ENCODE data around the gene HHATL. TPM values are rescaled to one million over a fixed set of nuclear protein-coding genes. Genes with fewer than 3 reads are reported as not detected.

The HHATL gene
- total and polyA plus RNA-seq, 10 of the 15 experiments (the other 5 are each of a cell fraction or from before 2014, with no cell fraction given), result not detected

DNA sequence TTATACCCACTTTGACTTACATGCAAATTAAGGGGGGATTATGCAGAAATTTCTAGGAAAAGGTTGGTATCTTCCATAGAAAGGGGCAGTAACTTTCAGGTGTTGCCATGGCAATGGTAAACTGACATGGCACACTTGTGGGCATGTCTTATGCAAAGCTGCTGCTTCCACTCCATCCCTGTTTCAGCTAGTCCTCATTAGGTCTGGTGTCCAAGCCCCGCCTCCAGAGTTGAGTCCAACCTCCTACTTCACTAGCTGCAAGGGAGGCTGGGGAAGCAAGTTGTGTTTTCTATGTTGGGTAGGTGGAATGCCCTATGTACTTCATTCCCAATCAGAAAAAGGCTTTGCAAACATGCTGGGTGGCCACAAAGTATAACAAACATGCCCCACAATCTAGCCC lies 31.9 kb downstream of the HHATL start (continued):
- TF ChIP-seq, protein P1, sequence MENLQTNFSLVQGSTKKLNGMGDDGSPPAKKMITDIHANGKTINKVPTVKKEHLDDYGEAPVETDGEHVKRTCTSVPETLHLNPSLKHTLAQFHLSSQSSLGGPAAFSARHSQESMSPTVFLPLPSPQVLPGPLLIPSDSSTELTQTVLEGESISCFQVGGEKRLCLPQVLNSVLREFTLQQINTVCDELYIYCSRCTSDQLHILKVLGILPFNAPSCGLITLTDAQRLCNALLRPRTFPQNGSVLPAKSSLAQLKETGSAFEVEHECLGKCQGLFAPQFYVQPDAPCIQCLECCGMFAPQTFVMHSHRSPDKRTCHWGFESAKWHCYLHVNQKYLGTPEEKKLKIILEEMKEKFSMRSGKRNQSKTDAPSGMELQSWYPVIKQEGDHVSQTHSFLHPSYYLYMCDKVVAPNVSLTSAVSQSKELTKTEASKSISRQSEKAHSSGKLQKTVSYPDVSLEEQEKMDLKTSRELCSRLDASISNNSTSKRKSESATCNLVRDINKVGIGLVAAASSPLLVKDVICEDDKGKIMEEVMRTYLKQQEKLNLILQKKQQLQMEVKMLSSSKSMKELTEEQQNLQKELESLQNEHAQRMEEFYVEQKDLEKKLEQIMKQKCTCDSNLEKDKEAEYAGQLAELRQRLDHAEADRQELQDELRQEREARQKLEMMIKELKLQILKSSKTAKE (IDR thresholded peaks at IDR 0.05; ENCODE audit: low read depth, poor library complexity, severe bottlenecking), result no peak
- no peak for TF ChIP-seq ATF7 (IDR thresholded peaks at IDR 0.05; ENCODE audit: low read depth)
- no peak for TF ChIP-seq KDM1A (IDR thresholded peaks at IDR 0.05; ENCODE audit: borderline replicate concordance)
- TF ChIP-seq ZNF622 (IDR thresholded peaks at IDR 0.05), result no peak
- TF ChIP-seq, protein P2, sequence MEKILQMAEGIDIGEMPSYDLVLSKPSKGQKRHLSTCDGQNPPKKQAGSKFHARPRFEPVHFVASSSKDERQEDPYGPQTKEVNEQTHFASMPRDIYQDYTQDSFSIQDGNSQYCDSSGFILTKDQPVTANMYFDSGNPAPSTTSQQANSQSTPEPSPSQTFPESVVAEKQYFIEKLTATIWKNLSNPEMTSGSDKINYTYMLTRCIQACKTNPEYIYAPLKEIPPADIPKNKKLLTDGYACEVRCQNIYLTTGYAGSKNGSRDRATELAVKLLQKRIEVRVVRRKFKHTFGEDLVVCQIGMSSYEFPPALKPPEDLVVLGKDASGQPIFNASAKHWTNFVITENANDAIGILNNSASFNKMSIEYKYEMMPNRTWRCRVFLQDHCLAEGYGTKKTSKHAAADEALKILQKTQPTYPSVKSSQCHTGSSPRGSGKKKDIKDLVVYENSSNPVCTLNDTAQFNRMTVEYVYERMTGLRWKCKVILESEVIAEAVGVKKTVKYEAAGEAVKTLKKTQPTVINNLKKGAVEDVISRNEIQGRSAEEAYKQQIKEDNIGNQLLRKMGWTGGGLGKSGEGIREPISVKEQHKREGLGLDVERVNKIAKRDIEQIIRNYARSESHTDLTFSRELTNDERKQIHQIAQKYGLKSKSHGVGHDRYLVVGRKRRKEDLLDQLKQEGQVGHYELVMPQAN (conservative IDR thresholded peaks at IDR 0.05), result no peak

DNA sequence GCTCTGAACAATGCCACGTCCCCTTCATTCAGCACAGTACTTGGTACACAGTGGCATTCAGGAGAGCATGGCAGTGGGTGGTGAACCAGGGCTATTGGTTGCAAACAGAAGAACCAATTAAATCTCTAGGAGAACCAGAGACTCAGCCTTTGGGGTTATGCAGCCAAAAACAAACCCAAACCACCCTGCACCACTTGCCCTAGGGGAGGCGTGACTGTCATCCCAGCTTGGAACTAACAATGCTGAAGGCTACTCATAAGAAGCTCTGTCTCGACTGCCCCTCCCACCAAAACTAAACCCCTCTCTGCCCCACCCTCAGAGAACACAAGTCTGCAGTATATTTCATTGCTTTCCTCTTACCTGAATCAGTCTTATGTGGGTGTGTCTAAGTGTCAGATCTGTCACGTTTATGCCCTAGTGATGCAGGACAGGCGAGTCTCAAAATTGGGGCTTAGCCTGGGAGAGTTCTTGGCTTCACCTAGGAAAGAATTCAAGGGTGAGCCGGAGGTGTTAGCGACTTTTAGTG lies 32.5 kb downstream of the HHATL start:
- no peak overlapping the region for H3K27ac ChIP-seq (ENCODE audit: control insufficient read depth, insufficient read depth)
- no peak overlapping the region for H3K4me2 ChIP-seq (ENCODE audit: control insufficient read depth, insufficient read depth)
- H3K36me3 ChIP-seq (ENCODE audit: control insufficient read depth in 2 of 2, insufficient read depth in 2 of 2, low read length in 1 of 2), result no peaks in the 10 kb centered on the region
- H3K4me1 ChIP-seq (ENCODE audit: control insufficient read depth, insufficient read depth, low read length), result no peaks in the 10 kb centered on the region
- no peaks in the 10 kb centered on the region for H3K79me2 ChIP-seq (ENCODE audit: control insufficient read depth, insufficient read depth, low read length)
- BruUV-seq (replicated peaks), result no TSS peak
- H3K9ac ChIP-seq (ENCODE audit: control insufficient read depth, insufficient read depth, low read length), result no peak overlapping the region
- CTCF ChIA-PET, result no interaction called here
- RAD21 ChIA-PET (ENCODE audit: unreplicated experiment), result no interaction called here
- H3K4me3 ChIP-seq, result no peak overlapping the region
- no peaks in the 10 kb centered on the region; the same call in 2 of the 3 replicates for H3K9me3 ChIP-seq (replicated peaks; ENCODE audit: control insufficient read depth, insufficient read depth, low read length)
- no peaks in the 10 kb centered on the region for H3K27me3 ChIP-seq (replicated peaks in 1 of 2; ENCODE audit: control insufficient read depth in 2 of 2, insufficient read depth in 2 of 2, low read length in 1 of 2)
- no peak for FAIRE-seq
- POLR2A ChIA-PET, result no interaction called here
- in situ Hi-C loops (cut with MboI), result no loop called here
- no peaks in the 10 kb centered on the region for H4K20me1 ChIP-seq (ENCODE audit: control insufficient read depth, insufficient read depth)
- DNase-seq (ENCODE audit: low read depth, low spot score), result no peak
- H2AFZ ChIP-seq (ENCODE audit: control insufficient read depth, low read depth, low read length), result no peak overlapping the region
- intact Hi-C loops (cut with micrococcal nuclease; ENCODE audit: unreplicated experiment), result no loop called here
- SMC1A ChIA-PET (ENCODE audit: uncharacterized antibody, unreplicated experiment), result no interaction called here
- no peak for ATAC-seq
- 39% methylated on average over 7 of the region's 7 CpGs for WGBS (ENCODE audit: insufficient coverage, insufficient replicate concordance, low lambda C conversion rate, missing lambda C conversion rate)
- TF ChIP-seq MYB (IDR thresholded peaks at IDR 0.05; ENCODE audit: borderline replicate concordance, low read depth, low read length) (no peak), RELA (IDR thresholded peaks at IDR 0.05; ENCODE audit: borderline replicate concordance, partially characterized antibody) (no peak)
- TF ChIP-seq, protein P3, sequence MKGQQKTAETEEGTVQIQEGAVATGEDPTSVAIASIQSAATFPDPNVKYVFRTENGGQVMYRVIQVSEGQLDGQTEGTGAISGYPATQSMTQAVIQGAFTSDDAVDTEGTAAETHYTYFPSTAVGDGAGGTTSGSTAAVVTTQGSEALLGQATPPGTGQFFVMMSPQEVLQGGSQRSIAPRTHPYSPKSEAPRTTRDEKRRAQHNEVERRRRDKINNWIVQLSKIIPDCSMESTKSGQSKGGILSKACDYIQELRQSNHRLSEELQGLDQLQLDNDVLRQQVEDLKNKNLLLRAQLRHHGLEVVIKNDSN (IDR thresholded peaks at IDR 0.05; ENCODE audit: borderline replicate concordance, extremely low read length, insufficient read depth, low read depth, low read length), result no peak
- TF ChIP-seq, protein P4, sequence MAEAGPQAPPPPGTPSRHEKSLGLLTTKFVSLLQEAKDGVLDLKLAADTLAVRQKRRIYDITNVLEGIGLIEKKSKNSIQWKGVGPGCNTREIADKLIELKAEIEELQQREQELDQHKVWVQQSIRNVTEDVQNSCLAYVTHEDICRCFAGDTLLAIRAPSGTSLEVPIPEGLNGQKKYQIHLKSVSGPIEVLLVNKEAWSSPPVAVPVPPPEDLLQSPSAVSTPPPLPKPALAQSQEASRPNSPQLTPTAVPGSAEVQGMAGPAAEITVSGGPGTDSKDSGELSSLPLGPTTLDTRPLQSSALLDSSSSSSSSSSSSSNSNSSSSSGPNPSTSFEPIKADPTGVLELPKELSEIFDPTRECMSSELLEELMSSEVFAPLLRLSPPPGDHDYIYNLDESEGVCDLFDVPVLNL (IDR thresholded peaks at IDR 0.05; ENCODE audit: low read depth, low read length), result no peak
- TF ChIP-seq, protein P5, sequence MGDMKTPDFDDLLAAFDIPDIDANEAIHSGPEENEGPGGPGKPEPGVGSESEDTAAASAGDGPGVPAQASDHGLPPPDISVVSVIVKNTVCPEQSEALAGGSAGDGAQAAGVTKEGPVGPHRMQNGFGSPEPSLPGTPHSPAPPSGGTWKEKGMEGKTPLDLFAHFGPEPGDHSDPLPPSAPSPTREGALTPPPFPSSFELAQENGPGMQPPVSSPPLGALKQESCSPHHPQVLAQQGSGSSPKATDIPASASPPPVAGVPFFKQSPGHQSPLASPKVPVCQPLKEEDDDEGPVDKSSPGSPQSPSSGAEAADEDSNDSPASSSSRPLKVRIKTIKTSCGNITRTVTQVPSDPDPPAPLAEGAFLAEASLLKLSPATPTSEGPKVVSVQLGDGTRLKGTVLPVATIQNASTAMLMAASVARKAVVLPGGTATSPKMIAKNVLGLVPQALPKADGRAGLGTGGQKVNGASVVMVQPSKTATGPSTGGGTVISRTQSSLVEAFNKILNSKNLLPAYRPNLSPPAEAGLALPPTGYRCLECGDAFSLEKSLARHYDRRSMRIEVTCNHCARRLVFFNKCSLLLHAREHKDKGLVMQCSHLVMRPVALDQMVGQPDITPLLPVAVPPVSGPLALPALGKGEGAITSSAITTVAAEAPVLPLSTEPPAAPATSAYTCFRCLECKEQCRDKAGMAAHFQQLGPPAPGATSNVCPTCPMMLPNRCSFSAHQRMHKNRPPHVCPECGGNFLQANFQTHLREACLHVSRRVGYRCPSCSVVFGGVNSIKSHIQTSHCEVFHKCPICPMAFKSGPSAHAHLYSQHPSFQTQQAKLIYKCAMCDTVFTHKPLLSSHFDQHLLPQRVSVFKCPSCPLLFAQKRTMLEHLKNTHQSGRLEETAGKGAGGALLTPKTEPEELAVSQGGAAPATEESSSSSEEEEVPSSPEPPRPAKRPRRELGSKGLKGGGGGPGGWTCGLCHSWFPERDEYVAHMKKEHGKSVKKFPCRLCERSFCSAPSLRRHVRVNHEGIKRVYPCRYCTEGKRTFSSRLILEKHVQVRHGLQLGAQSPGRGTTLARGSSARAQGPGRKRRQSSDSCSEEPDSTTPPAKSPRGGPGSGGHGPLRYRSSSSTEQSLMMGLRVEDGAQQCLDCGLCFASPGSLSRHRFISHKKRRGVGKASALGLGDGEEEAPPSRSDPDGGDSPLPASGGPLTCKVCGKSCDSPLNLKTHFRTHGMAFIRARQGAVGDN (IDR thresholded peaks at IDR 0.05), result no peak
